ENCODE data around the gene CSTF3. TPM values are rescaled to one million over a fixed set of nuclear protein-coding genes. Genes with fewer than 3 reads are reported as not detected.

The CSTF3 gene
- total and polyA plus RNA-seq, 9 of the 15 experiments (the other 6 are each of a cell fraction or from before 2014, with no cell fraction given): 37.0 to 111 (median 61.0) TPM

DNA sequence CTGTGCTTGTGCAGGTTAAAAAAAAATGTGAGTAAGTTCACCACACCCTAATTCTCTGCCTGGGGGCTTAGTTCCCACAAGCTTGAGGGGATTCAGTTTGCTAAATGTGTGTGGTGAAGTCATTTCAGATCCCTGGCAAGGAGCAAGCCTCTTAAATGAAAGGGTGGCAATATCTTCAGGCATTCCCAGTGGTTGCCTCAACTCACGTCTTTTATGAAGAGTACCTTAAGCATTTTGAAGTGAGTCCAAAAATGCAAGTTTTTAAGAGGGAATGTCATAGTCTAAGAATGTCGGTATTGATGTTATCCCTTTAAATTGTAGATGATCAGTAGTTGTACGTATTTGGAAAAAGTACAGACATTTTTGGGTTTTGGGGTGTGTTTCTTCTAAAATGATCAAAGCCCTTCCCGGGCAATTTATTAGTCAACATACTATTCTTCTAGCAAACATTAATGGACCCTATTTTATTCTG lies 117.0 kb downstream of the CSTF3 start (continued):
- TF ChIP-seq, protein P1, sequence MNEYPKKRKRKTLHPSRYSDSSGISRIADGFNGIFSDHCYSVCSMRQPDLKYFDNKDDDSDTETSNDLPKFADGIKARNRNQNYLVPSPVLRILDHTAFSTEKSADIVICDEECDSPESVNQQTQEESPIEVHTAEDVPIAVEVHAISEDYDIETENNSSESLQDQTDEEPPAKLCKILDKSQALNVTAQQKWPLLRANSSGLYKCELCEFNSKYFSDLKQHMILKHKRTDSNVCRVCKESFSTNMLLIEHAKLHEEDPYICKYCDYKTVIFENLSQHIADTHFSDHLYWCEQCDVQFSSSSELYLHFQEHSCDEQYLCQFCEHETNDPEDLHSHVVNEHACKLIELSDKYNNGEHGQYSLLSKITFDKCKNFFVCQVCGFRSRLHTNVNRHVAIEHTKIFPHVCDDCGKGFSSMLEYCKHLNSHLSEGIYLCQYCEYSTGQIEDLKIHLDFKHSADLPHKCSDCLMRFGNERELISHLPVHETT (CRISPR knock-in tag; conservative IDR thresholded peaks at IDR 0.05 in 1 of 2, IDR thresholded peaks at IDR 0.05 in 1 of 2): no peak
- TF ChIP-seq GABPB2 (CRISPR knock-in tag; conservative IDR thresholded peaks at IDR 0.05): no peak
- no peak for TF ChIP-seq MECOM (CRISPR knock-in tag; IDR thresholded peaks at IDR 0.05)
- no peak for TF ChIP-seq CBX1 (IDR thresholded peaks at IDR 0.05; ENCODE audit: low read depth)
- TF ChIP-seq PPARD (CRISPR knock-in tag; IDR thresholded peaks at IDR 0.05): no peak
- no peak for TF ChIP-seq U2AF1 (optimal IDR thresholded peaks at IDR 0.05; ENCODE audit: low read depth, low read length)
- no peak for TF ChIP-seq SRSF1 (IDR thresholded peaks at IDR 0.05; ENCODE audit: low read depth, low read length)

DNA sequence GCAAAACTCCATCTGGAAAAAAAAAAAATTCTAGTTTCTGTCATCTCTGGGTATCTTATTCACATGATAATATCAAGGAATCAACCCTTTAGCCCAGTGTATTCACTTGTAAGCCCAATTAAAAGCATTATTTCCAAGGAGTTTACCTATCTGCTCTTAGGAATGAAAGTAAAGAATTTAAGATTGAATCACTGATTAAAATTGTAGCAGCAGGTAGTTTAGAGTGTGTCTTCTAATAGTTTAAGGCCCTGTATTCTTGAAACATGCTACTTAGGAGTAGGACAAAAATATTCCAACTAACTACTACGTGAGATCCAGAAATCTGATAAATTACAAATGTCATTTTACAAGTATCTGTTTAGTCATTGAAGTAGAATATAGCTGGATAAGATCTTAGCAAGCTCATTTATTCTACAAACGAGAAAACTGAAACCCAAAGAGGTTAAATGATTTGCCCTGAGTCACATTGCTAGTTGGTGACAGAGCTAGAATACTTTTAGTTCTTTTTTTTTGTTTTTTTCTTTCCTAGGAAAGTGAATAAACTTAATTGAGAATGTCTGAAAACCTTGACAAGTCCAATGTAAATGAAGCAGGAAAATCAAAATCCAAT lies 118.0 kb downstream of the CSTF3 start:
- H3K79me2 ChIP-seq (ENCODE audit: control insufficient read depth, insufficient read depth, low read length): no peaks in the 10 kb centered on the region; the same call in 2 of the 3 replicates
- no peak overlapping the region for H3K27ac ChIP-seq (ENCODE audit: extremely low read depth, low read depth, low read length)
- no TSS peak for BruUV-seq (replicated peaks)
- H3K9me3 ChIP-seq (replicated peaks; ENCODE audit: control insufficient read depth, insufficient read depth, low read depth, low read length): 0 out of 2 replicates have a peak, but pooled peaks cover 2% of the 10 kb centered on the region
- in situ Hi-C loops (cut with MboI): no loop called here
- no peak overlapping the region for H3K4me3 ChIP-seq
- H3K4me1 ChIP-seq (replicated peaks in 1 of 2; ENCODE audit: control insufficient read depth in 2 of 2, insufficient read depth in 2 of 2, low read length in 2 of 2): peaks cover 0 to 19% of the 10 kb centered on the region in 2 experiments; a peak in 2 of 5 replicates
- no peaks in the 10 kb centered on the region for H3K9me1 ChIP-seq (ENCODE audit: control insufficient read depth, insufficient read depth, low read length)
- H2AFZ ChIP-seq (ENCODE audit: low read depth, low read length): no peak overlapping the region
- DNase-seq (ENCODE audit: extremely low read depth in 1 of 4, low spot score in 3 of 4): no peak
- H3K27me3 ChIP-seq (ENCODE audit: control insufficient read depth in 2 of 2, insufficient read depth in 2 of 2, low read length in 2 of 2): no peaks in the 10 kb centered on the region
- no peak for ATAC-seq
- 29% methylated on average over 2 of the region's 2 CpGs for WGBS (ENCODE audit: insufficient coverage, low coverage, missing lambda C conversion rate)
- no peak overlapping the region for H3K4me2 ChIP-seq (ENCODE audit: insufficient read depth, low read length)
- ChIA-PET CTCF (ENCODE audit: low intra/inter-chr PET ratio) (no interaction called here), POLR2A (interaction anchor here (0.6 to 1.3 kb wide), 7 partner anchors 10 to 927 kb away, joined by 3 to 5 read pairs (median 3); partner anchors contain the start of gene DEPDC7)
- no peak overlapping the region for H3K9ac ChIP-seq (ENCODE audit: insufficient read depth in 1 of 2, low read depth in 2 of 2, low read length in 2 of 2)
- intact Hi-C loops (cut with micrococcal nuclease): no loop called here
- no peaks in the 10 kb centered on the region for H4K20me1 ChIP-seq (replicated peaks; ENCODE audit: control insufficient read depth, insufficient read depth, low read length)
- no peak for FAIRE-seq
- no peaks in the 10 kb centered on the region for H3K36me3 ChIP-seq (ENCODE audit: control insufficient read depth, insufficient read depth, low read length)
- no peak for TF ChIP-seq BRD9 (IDR thresholded peaks at IDR 0.05; ENCODE audit: low read depth, partially characterized antibody)
- TF ChIP-seq, protein P2, sequence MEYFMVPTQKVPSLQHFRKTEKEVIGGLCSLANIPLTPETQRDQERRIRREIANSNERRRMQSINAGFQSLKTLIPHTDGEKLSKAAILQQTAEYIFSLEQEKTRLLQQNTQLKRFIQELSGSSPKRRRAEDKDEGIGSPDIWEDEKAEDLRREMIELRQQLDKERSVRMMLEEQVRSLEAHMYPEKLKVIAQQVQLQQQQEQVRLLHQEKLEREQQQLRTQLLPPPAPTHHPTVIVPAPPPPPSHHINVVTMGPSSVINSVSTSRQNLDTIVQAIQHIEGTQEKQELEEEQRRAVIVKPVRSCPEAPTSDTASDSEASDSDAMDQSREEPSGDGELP (CRISPR knock-in tag; IDR thresholded peaks at IDR 0.05; ENCODE audit: borderline replicate concordance): no peak
- no peak for TF ChIP-seq MTA2 (IDR thresholded peaks at IDR 0.05; ENCODE audit: low read depth)
- TF ChIP-seq ZNF224 (CRISPR knock-in tag; IDR thresholded peaks at IDR 0.05): no peak
- TF ChIP-seq, protein P3, sequence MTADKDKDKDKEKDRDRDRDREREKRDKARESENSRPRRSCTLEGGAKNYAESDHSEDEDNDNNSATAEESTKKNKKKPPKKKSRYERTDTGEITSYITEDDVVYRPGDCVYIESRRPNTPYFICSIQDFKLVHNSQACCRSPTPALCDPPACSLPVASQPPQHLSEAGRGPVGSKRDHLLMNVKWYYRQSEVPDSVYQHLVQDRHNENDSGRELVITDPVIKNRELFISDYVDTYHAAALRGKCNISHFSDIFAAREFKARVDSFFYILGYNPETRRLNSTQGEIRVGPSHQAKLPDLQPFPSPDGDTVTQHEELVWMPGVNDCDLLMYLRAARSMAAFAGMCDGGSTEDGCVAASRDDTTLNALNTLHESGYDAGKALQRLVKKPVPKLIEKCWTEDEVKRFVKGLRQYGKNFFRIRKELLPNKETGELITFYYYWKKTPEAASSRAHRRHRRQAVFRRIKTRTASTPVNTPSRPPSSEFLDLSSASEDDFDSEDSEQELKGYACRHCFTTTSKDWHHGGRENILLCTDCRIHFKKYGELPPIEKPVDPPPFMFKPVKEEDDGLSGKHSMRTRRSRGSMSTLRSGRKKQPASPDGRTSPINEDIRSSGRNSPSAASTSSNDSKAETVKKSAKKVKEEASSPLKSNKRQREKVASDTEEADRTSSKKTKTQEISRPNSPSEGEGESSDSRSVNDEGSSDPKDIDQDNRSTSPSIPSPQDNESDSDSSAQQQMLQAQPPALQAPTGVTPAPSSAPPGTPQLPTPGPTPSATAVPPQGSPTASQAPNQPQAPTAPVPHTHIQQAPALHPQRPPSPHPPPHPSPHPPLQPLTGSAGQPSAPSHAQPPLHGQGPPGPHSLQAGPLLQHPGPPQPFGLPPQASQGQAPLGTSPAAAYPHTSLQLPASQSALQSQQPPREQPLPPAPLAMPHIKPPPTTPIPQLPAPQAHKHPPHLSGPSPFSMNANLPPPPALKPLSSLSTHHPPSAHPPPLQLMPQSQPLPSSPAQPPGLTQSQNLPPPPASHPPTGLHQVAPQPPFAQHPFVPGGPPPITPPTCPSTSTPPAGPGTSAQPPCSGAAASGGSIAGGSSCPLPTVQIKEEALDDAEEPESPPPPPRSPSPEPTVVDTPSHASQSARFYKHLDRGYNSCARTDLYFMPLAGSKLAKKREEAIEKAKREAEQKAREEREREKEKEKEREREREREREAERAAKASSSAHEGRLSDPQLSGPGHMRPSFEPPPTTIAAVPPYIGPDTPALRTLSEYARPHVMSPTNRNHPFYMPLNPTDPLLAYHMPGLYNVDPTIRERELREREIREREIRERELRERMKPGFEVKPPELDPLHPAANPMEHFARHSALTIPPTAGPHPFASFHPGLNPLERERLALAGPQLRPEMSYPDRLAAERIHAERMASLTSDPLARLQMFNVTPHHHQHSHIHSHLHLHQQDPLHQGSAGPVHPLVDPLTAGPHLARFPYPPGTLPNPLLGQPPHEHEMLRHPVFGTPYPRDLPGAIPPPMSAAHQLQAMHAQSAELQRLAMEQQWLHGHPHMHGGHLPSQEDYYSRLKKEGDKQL (CRISPR knock-in tag; IDR thresholded peaks at IDR 0.05; ENCODE audit: borderline replicate concordance): no peak
